Right ventricle myocardium inferior (tissue), 1 donor: ENCODE measurements around the gene STON1. TPM values are rescaled to one million over a fixed set of nuclear protein-coding genes. Genes with fewer than 3 reads are reported as not detected.
A peak's percentile ranks its signal among the peaks of the same experiment; 100 is the strongest.

ENCODE experiments used
- ATAC-seq: fragments of 200-7000 bp; cut with Tn5 transposase; one replicate; pipeline ENCODE4 v1.9.1; 2020; ENCODE audit warnings: mild to moderate bottlenecking, moderate library complexity
- DNase-seq: peaks from one replicate; pipeline ENCODE4 v3.0.0; 2021; ENCODE audit errors: missing footprints
- intact Hi-C: fragments of 100-400 bp; cut with DNase I; formaldehyde crosslinking; loops from one replicate; pipeline ENCODE4 v1.11.0; 2022
- long read RNA-seq: library from polyadenylated mRNA; unstranded; transcript quantifications from one replicate; pipeline ENCODE4 v2.0.0, GENCODE V29; 2021
- total RNA-seq: library from RNA; stranded (reverse); fragmentation: NEBNext Ultra II Directional; extraction: Animal tissue kit (Norgen Biotek cat#: 25700); gene quantifications from one replicate; pipeline ENCODE4 v1.2.1, GENCODE V29; 2021
- donor health status: DM: no; HTN: yes; CAD: no; lungs with severe emphysema.

The STON1 gene, protein sequence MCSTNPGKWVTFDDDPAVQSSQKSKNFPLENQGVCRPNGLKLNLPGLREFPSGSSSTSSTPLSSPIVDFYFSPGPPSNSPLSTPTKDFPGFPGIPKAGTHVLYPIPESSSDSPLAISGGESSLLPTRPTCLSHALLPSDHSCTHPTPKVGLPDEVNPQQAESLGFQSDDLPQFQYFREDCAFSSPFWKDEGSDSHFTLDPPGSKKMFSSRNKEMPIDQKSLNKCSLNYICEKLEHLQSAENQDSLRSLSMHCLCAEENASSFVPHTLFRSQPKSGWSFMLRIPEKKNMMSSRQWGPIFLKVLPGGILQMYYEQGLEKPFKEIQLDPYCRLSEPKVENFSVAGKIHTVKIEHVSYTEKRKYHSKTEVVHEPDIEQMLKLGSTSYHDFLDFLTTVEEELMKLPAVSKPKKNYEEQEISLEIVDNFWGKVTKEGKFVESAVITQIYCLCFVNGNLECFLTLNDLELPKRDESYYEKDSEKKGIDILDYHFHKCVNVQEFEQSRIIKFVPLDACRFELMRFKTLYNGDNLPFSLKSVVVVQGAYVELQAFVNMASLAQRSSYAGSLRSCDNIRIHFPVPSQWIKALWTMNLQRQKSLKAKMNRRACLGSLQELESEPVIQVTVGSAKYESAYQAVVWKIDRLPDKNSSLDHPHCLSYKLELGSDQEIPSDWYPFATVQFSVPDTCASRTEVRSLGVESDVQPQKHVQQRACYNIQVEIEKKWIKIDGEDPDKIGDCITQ
- total RNA-seq: 8.0 TPM
- long read RNA-seq, full-length matches to known transcripts: 2 of 2 reads
- long read RNA-seq, partial matches to known transcripts: 0 of 2 reads
- long read RNA-seq, other reads (novel, unspliced or antisense): 0 of 2 reads

DNA sequence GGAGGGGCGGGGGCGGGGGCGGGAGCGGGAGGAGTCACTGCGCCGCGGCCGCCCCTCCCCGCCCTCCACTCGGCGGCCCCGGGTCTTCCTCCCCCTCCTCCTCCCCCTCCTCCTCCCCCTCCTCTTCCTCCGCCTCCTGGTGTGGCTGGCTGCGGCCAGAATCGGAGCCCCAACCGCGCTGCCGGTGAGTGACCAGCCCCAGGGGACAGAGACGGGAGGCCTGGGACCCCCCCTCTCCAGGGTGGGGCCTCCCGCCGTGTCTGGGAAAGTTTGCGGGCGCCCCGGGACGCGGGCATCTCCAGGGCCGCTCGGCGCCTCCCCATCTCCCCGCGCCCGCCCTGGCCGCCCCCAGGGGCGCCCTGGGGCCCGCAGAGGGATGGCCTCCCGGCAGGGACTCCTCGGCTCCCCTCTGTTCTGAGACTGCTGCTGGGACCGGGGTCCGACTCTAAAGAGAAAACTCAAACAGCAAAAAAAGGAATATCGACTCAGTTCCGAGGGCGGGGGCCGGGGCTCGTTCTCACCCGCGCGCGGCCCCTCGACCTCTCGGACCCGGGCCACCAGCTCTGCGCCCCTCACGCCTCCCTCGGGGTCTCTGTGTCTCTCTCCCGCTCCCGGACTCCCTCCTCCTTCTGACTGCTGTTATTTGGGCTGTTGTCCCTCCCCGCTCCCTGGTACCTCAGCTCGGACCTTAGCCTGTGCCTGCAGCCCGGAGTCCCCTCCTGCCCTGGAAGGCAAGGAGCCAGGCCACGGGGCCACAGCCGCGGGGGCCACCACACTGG is at the start of gene STON1:
TSS of gene STON1 (plus strand) at position 122 of the 779 bp plus-strand sequence. CDS start 50,480 bp downstream, outside the sequence.
- DNase-seq: peak; percentile 80
- intact Hi-C loops: no loop called here
- ATAC-seq: peak; percentile 67

DNA sequence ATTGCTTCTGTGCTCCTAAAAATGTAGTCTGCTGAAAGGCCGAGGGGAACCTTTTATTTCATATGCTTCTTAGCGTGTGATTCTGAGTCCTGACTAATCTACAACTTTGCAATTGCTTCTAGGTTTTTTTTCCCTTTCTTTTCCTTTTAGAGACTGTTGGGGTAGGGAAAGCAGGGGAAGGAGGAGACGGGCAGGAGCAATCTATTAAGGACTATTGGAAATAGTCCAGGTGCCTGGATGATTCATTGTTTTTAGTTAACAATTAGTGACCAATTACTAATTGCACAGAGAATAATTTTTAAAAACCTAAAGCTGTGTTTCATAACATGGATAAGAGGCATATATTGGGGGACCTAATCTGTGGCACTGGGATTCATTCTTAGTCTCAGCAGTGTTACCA is 49.4 kb upstream of the STON1 start:
- no peak for ATAC-seq
- no peak for DNase-seq
- intact Hi-C loops: no loop called here

DNA sequence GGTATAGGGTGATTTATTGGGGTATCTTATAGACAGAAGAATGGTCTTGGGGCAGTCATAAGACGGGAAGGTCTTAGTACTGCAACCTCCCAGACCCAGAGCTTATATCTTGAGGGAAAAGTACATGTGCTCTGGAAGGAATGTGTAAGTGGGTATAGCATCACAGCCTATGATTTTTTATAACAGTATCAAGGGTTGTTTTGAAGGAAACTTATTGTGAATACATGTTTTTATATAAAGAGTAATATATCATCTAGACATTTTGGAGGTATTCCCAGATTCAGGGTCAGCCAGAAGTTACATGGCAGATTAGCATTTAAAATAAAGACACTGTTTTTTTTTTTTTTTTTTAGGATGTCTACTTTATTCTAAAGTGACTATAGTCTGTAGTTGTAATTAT is 47.6 kb upstream of the STON1 start:
- no peak for DNase-seq
- ATAC-seq: no peak
- intact Hi-C loops: no loop called here

DNA sequence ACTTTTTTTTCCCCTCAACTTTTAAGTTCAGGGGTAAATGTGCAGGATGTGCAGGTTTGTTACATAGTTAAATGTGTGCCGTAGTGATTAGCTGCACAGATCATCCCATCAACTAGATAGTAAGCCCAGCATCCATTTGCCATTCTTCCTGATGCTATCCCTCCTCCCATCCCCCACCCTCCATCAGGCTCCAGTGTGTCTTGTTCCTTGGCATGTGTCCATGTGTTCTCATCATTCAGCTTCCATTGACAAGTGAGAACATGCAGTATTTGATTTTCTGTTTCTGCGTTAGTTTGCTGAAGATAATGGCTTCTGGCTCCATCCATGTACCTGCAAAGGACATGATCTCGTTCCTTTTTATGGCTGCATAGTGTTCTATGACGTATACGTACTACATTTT is 47.2 kb upstream of the STON1 start:
- DNase-seq (no peak), ATAC-seq (no peak)
- intact Hi-C loops: no loop called here

DNA sequence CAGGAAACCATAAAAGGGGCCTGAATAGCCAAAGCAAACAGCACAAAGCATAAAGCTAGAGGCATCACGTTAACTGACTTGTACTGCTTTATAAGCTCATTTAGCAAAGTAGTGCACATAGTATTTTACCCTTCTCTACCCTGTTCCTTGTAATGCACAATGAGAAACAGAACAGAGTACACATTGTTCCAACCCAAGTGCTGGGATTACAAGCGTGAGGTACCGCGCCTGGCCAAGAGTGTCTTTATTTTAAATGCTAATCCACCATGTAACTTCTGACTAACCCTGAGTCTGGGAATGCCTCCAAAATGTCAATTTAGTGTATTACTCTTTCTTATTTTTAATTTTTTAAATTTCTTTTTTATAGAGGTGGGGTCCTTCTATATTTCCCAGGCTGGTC is 46.4 kb upstream of the STON1 start:
- intact Hi-C loops: no loop called here
- DNase-seq (no peak), ATAC-seq (no peak)

DNA sequence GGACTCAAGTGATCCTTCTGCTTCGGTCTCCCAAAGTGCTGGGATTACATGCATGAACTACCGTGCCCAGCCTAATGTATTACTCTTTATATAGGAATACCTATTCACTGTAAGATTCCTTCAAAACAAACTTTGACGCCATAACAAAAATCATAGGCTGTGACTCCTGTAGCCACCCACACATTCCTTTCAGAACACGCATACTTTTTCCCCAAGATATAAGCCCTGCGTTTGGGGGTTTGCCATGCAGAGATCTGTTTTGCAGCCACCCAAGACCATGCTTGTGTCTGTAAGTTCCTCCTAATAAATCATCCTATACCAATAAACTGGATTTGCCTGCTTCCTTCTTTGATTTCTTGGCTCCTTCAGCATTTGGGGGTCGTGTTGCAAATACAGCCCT is 46.0 kb upstream of the STON1 start:
- DNase-seq: no peak
- ATAC-seq: no peak
- intact Hi-C loops: no loop called here

DNA sequence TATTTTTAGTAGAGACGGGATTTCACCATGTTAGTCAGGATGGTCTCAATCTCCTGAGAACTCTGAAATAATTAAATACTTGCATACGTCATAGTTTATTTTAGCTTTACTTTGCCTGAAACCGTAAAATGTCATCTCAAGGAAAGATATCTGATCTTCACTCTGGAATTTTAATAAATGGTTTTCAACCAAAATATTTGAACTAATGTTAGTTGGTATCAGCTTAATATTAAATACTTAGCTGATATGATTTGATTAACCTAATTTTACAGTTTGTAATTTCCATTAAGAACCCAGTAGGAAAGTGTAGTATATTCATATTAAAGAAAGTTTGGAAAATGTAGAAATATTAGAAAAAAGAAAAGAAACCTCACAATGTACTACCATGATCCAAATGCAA is 41.4 kb upstream of the STON1 start:
- no peak for DNase-seq
- ATAC-seq: no peak
- intact Hi-C loops: no loop called here

DNA sequence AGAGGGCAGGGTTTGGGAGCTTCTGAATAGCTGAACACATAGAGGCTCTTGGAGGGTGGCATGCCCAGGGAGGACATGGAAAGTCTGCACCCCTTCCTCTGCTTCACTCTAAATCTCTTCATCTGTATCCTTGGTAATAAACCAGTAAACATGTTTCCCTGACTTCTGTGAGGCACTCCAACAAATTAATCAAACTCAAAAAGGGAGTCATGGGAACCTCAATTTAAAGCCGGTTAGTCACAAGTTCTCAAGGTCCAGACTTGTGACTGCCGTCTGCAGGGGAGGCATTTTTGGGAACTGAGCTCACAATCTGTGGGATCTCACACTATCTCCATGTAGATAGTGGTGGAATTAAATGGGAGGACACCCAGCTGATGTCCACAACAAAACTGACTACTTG is 33.1 kb upstream of the STON1 start:
- ATAC-seq: no peak
- no peak for DNase-seq
- intact Hi-C loops: loop anchor here (5.0 kb wide), 1 partner anchor 90 kb away; no protein-coding TSS in a partner anchor

DNA sequence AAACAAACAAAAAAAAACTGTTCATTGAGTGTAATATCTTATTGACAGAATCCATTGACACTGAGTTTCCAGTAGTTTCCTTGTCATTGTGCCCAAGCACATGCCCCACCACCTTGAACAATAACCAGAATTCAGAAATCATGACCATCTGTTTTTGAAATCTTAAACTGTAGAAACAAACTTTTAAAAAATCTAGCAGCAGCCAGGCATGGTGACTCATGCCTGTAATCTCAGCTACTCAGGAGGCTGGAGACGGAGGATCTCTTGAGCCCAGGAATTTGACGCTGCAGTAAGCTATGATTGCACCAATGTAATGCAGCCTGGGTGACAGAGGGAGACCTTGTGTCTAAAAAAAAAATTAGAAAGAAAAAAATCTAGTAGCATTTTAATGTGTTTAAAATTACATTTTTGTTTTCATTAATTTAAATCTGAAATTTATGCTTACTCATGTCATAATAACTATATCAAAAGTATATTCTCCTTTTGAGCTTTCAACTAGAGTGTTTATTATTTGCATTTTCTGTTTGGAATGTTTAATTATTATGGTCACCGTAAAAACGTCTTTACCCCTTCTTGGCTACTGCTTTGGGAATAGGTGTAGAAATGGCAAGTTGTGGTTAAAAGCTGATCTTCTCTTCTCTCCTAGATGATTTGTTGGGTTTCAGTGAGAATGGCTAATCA is 25.2 kb upstream of the STON1 start:
- DNase-seq (no peak), ATAC-seq (no peak)
- intact Hi-C loops: no loop called here

DNA sequence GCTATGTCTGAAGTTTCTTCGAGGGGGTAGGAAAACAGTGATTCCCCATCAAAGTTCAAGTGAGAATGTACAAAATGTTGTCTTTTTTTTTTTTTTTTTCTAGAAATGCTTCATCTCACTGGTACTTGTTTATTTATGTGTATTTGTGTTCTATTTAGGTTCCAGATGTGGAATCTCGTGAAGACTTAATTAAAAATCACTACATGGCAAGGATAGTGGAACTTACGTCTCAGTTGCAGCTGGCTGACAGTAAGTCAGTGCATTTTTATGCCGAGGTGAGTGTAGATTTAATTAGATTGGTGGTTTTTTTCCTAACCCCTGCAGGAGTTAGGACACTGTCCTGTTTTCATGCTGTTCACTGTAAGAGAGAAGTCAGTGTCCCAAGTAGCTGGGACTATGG is 22.8 kb upstream of the STON1 start:
- ATAC-seq (no peak), DNase-seq (no peak)
- intact Hi-C loops: no loop called here

DNA sequence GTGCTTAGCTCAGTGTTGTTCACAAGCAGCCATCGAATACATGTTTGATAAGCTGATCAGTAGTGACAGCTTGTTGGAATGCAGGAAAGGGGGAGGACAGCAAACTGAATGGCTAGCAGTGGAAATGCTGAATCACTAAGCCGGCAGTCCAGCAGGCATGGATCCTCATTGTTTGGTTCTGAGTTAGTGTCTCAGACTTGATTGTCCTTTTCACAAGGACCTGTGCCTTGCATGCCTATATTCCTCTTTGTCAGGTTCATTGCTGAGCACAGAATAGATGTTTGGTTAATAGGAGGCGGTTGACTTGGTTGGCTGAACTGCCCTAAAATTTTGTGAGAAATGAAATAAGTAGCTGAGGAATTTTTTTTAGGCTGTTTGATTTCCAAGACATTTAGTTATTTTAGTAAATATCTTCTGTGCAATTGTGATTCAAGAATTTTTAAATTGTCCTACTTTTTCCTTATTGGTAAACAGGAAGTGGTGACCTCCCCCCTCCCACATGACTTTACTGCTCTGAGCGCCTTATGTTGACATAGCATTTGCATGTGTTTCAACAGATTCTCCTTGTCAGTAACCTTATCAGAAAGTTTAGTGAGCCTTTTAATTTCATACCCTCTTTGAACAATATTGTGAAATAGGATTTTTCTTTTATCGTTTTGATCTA is 21.4 kb upstream of the STON1 start:
- no peak for DNase-seq
- intact Hi-C loops: no loop called here
- no peak for ATAC-seq

DNA sequence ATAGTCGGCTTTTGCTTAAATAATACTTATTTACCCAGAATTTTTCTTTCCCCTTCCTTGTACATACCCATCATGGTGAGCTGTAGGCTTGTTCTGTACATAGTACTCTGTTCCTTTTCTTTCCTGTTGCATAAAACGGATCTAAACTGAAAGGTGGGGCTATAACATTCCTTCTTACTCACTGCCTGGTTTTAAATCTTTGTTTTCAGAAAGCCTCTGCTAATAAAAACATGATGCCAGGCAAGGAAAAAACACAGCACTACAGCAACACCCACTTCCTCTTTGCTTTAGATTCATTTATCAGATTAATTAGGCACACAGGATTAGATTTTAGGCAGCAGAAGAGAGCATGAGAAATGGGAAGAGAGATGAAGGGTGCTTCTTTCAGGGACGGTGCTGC is 19.6 kb upstream of the STON1 start:
- no peak for ATAC-seq
- intact Hi-C loops: no loop called here

DNA sequence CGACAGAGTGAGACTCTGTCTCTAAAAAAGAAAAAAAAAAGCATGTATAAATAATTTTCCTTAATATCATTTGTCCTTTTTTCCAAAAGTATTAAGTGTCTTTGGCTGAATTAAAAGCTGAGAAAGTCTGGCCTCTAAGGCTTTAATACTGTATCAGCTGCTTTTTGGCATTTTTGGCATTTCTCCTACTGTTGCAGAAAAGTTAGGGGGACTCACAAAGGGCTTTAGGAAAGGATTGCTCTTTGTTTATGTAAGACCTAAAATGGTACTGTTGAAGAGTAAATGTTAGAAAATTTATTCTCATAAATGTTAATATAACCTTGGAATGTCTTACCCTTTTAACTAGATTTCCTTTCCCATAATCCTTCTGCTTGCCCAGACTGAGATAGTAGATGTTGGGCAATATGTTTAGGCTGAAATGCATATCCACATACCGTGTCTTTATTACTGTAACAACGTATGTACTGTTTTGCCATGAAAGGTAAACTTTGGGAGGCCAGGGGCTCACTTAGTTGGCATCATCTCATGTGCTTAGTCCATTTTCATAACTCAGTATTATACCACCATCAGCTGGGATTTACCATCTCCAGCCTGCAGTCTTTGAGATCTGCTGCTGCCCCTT is 18.0 kb upstream of the STON1 start:
- DNase-seq: no peak
- intact Hi-C loops: no loop called here
- no peak for ATAC-seq

More for the DNA sequence above, 19.6 kb upstream of the STON1 start:
- DNase-seq: no peak

DNA sequence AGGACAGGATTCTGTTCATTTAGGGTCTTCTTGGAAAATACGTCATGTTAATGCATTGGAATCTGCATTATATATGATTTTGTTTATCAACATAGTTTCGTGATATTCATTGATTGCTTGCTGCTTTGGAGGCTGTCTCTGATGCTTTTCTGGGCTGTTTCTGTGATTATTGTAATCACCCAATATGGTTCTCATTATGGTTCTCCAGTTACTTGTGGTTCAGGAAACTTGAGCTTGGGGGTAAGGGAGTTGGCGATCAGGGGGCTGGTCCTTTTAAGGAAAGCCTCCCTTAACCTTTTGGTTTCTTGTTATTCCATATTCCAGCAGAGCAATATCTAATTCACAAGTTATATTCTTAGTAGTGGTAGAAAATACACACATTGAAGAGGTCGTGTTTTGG is 17.4 kb upstream of the STON1 start:
- DNase-seq (no peak), ATAC-seq (no peak)
- intact Hi-C loops: no loop called here

DNA sequence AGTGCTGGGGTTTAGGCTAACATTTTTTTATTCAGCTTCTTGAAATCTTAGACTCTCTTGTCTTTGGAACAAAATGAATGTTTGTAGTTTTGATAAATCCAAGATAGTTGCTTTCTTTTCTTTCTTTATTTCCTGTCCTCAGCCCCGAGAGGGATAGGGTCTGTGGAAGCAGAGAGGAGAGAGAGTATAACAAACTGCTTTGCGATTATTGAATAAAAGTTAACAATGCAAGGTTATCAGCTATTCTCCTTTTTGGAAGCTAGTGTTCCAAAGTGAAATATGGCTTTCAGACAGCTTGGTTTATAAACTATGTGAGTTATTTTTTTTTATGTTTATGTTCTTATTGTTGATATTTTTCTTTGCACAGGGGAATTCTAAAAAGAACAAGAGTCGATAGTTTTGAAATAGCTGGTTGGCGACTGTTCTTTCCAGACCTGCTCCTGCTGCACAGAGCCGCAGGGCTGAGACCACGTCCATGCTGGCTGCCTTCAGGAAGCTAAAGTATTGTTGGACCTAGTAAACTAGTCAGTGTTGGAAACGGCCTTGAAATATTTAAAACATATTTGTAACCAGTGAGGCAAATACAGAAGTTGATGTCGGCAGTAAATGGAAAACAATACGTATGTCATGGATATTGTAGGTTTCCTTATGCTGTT is 15.5 kb upstream of the STON1 start:
- DNase-seq (no peak), ATAC-seq (peak; percentile 46)
- intact Hi-C loops: no loop called here

DNA sequence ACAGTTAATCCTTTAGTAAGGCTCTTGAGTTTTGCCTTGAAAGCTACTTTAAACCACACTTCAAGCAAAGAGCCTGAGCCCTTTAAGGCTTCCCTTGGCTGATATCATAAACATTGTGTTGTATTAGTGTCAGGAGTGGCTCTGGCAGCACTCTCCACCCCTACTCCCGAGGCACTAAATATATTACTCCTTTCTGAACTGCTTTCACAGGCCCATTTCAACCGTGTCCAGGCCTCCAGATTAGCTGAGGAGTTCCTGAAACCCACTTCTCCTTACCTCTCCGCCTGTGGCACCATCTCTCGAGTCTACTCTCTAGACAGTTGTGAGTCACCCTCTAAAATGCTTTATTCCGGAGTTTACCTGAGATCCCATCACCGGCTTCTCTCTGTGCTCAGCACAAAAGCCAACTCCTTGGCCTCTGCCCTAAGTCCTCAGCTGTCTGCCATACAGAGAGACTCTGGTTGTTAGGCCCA is 14.4 kb upstream of the STON1 start:
- DNase-seq (no peak), ATAC-seq (peak; percentile 80)
- intact Hi-C loops: no loop called here

DNA sequence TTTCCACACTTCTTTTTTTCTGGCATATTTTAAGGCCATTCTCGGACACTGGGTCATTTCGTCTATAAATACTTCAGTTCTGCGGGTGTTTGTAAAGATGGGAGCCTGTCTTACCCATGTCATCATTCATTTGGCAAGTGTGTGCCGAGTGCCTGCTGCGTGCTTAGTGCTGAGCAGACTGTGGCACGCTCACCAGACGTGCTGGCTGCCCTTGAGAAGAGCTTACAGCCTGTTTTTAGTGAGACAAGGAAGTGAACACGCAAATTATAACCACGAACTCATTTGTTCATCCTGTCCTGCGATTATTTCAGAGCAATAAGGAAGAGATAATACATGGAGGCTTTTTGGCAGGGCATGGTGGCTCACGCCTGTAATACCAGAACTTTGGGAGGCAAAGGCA is 10.4 kb upstream of the STON1 start:
- intact Hi-C loops: no loop called here
- DNase-seq (no peak), ATAC-seq (no peak)
